GM12873 (cell line): ENCODE data around the gene PHACTR3.

ENCODE experiments used
- TF ChIP-seq, protein P1 (sequence below): IDR thresholded peaks from 2 replicates; pipeline ENCODE4 v1.5.1; 2012; ENCODE audit warnings: low read depth, mild to moderate bottlenecking, moderate library complexity, low read length, control low read depth; ENCODE audit not compliant: insufficient read depth; ENCODE audit errors: missing control alignments

Gene PHACTR3

DNA sequence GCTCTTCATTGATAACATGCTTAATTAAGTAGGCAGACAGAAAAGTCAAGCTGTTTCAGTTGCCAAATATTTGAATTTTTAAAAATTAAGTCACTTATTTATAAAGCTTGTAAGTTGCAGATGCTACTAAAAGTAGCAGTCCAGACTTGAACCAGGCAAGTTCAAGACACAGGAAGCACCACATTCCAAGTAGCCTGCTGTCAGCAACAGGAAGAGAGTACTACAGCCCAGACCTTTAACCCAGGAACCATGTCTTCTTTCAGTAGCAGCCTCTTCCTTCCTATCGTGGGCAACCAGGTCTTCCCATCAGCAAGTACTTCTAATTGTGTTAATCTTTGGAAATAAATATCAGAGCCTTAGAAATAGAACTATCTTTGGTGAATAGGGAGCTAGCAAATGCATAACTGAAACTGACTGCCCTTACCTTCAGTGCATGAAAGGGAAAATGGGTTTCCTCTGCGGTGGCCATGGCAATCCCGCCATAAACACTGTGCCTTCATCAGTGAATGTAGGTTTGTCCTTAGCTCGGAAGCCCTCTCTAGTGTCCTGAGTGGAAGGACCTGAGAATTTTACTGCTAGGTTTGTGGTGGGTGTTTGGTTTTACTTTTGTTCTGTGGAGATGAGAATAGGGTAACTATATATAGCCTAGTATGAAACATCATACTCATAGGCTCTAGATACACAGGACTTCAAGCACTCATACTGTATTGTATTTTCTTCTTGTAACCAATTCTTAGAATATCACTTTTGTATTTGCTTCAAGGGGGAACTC is 233.5 kb downstream of the PHACTR3 start:
- TF ChIP-seq, protein P1, sequence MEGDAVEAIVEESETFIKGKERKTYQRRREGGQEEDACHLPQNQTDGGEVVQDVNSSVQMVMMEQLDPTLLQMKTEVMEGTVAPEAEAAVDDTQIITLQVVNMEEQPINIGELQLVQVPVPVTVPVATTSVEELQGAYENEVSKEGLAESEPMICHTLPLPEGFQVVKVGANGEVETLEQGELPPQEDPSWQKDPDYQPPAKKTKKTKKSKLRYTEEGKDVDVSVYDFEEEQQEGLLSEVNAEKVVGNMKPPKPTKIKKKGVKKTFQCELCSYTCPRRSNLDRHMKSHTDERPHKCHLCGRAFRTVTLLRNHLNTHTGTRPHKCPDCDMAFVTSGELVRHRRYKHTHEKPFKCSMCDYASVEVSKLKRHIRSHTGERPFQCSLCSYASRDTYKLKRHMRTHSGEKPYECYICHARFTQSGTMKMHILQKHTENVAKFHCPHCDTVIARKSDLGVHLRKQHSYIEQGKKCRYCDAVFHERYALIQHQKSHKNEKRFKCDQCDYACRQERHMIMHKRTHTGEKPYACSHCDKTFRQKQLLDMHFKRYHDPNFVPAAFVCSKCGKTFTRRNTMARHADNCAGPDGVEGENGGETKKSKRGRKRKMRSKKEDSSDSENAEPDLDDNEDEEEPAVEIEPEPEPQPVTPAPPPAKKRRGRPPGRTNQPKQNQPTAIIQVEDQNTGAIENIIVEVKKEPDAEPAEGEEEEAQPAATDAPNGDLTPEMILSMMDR: no peak

DNA sequence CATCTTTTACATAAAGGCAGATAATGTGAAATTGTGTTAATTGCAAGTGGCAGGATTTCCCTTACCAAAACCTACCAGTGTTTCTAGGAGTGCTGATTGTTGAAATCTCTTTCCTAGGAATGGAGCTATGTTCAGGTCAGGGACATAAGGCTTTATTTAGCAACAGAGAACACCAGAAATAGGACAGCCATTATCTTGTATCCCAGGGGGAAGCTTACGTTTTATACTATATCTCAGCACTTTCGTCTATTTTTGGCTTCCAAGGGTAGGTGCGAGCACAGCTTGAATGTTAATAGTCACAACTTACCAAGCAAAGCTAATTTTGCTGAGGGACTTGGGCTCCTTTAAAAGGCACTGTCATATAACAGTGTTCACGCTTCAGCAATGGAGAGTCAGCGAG is 235.1 kb downstream of the PHACTR3 start:
- TF ChIP-seq, protein P1: no peak

DNA sequence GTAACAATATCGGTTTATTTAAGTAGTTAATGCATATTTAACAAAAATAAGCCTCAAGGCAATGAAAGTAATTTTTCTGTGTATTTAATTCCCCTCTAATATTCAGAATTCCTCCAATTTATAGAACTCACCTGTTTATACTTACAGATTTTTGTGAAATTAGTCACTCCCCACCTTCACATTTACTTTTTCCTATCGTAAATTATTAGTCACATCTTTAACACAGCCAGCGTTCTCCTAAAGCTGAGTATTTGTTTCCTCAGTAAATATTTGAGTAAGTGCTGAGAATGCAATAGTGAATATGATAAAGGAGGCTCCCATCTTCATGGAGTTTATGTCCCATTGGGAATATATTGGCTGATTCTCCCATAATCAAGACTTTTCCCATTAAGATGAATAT is 241.1 kb downstream of the PHACTR3 start:
- TF ChIP-seq, protein P1: no peak

DNA sequence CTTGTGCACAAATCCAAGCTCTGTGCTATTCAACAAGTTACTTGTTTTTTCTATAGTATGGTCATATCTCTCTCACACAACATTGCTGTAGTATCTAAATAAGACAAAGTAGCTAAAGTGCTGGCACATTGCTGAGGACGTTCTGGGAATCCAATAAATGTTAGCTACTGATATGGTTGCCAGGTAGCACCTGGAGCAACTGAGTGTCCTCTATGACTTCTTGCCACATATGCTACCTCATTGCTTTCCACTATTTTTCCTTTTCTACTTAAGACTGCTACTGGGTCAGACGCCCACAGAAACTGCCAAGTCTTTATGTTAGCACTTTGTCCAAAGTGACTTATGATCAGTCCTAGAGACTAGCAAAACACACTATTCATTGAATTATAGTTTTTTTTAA is 243.8 kb downstream of the PHACTR3 start:
- TF ChIP-seq, protein P1: no peak

DNA sequence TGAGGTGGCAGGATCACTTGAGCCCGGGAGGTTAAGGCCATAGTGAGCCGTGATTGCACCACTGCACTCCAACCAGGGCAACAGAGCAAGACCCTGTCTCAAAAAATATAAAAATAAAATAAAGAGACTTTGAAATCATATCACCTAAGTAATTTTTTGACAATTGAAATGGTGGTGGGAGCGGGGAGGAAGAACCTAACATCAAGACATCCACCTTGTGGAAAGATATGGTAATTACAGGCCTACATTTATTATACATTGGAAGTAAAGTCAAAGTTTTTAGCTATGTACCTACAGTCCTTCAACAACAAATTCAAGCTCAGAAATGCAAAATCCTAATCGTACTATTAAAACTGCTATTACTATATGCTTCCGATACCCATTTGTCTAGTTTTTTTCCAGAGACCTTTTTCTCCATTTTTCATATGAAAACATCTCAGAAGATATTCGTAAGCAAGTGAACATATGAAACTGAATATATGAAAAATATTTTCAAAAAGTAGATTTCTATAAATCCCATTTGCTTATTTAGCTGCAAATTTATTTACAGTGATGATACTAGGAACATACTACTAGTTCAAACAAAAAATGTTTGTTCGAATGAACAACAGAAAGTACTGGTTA is 245.8 kb downstream of the PHACTR3 start:
- TF ChIP-seq, protein P1: peak; percentile 59

DNA sequence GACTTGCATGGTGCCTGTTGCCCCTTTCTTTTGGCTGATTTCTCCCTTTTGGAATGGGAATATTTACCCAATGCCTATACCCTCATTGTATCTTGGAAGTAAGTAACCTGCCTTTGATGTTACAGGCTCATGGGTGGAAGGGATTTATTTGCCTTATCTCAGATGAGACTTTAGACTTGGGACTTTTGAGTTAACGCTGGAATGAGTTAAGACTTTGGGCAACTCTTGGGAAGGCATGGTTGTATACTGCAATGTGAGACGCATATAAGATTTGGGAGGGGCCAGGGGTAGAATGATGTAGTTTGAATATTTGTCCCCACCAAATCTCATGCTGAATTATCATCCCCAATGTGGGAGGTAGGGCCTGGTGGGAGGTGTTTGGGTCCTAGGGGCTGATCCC is 253.6 kb downstream of the PHACTR3 start:
- TF ChIP-seq, protein P1: no peak

DNA sequence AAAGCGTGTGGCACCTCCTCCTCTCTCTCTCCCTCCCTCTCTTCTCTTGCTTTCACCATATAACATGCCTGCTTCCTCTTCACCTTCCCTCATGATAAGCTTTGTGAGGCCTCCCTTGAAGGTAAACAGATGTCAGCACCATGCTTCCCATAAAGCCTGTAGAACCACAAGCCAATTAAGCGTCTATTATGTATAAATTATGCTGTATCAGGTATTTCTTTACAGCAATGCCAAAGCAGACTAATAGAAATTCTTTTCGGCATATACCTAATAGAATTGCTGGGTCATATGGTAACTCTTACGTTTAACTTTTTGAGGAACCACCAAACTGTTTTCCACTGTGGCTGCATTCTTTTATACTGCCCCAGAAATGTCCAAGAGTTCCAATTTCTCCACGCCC is 254.1 kb downstream of the PHACTR3 start:
- TF ChIP-seq, protein P1: no peak
